Heart right ventricle (tissue), 16 donors: ENCODE data around the gene IPO4. TPM values are rescaled to one million over a fixed set of nuclear protein-coding genes. Genes with fewer than 3 reads are reported as not detected.

Experiments used
- ATAC-seq, 8 donors: fragments of 200-7000 bp; cut with Tn5 transposase; one replicate each; pipeline ENCODE4 v1.9.1; 2020; ENCODE audit warnings: mild to moderate bottlenecking in 8 of 8, moderate library complexity in 8 of 8, moderate number of reproducible peaks in 1 of 8
- DNase-seq, 2 donors: peaks; one replicate each; pipeline ENCODE4 v3.0.0-alpha.2; 2020
- H3K27ac ChIP-seq, 10 donors: fragments of 200-600 bp; sonication (generic) in 2 of 10; one replicate each; pipeline versions ENCODE4 v1.5.0 to v1.8.0; 2020 to 2022; ENCODE audit warnings: mild to moderate bottlenecking in 3 of 10
- H3K27me3 ChIP-seq, 7 donors: fragments of 200-600 bp; one replicate each; pipeline ENCODE4 v1.8.0; 2021 to 2022; ENCODE audit warnings: mild to moderate bottlenecking in 2 of 7
- H3K36me3 ChIP-seq, 9 donors: fragments of 200-600 bp; sonication (generic) in 1 of 9; one replicate each; pipeline versions ENCODE4 v1.5.0 to v1.8.0; 2020 to 2022; ENCODE audit warnings: mild to moderate bottlenecking in 2 of 9
- H3K4me1 ChIP-seq, 9 donors: fragments of 200-600 bp; sonication (generic) in 1 of 9; one replicate each; pipeline versions ENCODE4 v1.5.0 to v1.8.0; 2020 to 2022; ENCODE audit warnings: mild to moderate bottlenecking in 4 of 9
- H3K4me3 ChIP-seq, 10 donors: fragments of 200-600 bp; sonication (generic) in 2 of 10; one replicate each; pipeline versions ENCODE4 v1.5.0 to v1.8.0; 2020 to 2022; ENCODE audit warnings: mild to moderate bottlenecking in 7 of 10, moderate library complexity in 2 of 10
- H3K9me3 ChIP-seq, 11 donors: fragments of 200-600 bp in 10 of 11; sonication (generic) in 2 of 11; one replicate each; pipeline versions ENCODE4 v1.5.0 to v1.8.0; 2013 to 2022; ENCODE audit warnings: mild to moderate bottlenecking in 2 of 11, control low read depth in 1 of 11, moderate library complexity in 1 of 11
- CTCF ChIP-seq, 9 donors: fragments of 200-600 bp; sonication (generic) in 2 of 9; IDR thresholded peaks; one replicate each; pipeline versions ENCODE4 v1.5.0 to v1.8.0; 2021 to 2022; ENCODE audit warnings: antibody characterized with exemption in 9 of 9, mild to moderate bottlenecking in 5 of 9, moderate library complexity in 1 of 9
- WGBS, 2 donors: extraction: QIAGEN DNeasy Blood & Tissue Kit; methylation state at CpG; one replicate each; pipeline ENCODE4 v1.1.7; 2013; ENCODE audit warnings: inconsistent platforms in 1 of 2; 5-methylcytosine and 5-hydroxymethylcytosine counted together
- intact Hi-C, 10 donors: fragments of 100-400 bp; cut with DNase I; formaldehyde crosslinking; loops; one replicate each; pipeline versions ENCODE4 v1.11.1 to v1.14.2; 2022
- polyA plus RNA-seq, 2 donors: library from polyadenylated mRNA; stranded (reverse); fragments of 200-250 nt; gene quantifications; one replicate each; pipeline ENCODE4 v1.2.3, GENCODE V29; 2013
- total RNA-seq, 10 donors: library from RNA; stranded (reverse); fragmentation: NEBNext Ultra II Directional in 3 of 10; extraction: Animal tissue kit (Norgen Biotek cat#: 25700) in 3 of 10; gene quantifications; one replicate each; pipeline versions ENCODE4 v1.2.1 to v1.2.4, GENCODE V29; 2021 to 2023
- donor health status: Arrhythmogenic right ventricular cardiomyopathy.
- donor health status: ischemic (EF 13 %, LVEDD 7.1; RV severe dilation, severe dysfunction).
- donor health status: healthy with polysubstance abuse.
- donor health status: DM: no; HTN: yes; CAD: no.
- donor health status: DM: no; HTN: no; CAD: no.
- donor health status: ischemic (EF 25% LVEDD 6.9; RV normal size, moderate dysfunction).
- donor health status: ischemic (EF 25% LVEDD 5.7; RV mildly dilated, moderate dysfunction).
- donor health status: healthy.
- donor health status: DM: yes; HTN: yes; CAD: no.
- donor health status: Ischemic cardiomyopathy.
- donor health status: ischemic (EF 35%, LVEDD 5.7; RV mildly dilated, moderate dysfunction).
- donor health status: nonischemic (EF 11% LVEDD 7.7; RV severe dilation, severe dysfunction).
- donor health status: DM: yes; HTN: yes; CAD: no.
- donor health status: PGD.
- donor health status: ischemic (EF 29% LVEDD 5.4; RV normal size, mild dysfunction).
- donor health status: nonischemic (EF 23%, LVEDD 6.1; RV moderate dilation, normal function).

Gene IPO4
- total and polyA plus RNA-seq, 12 donors = 4.4 to 23.8 (median 12.6) TPM

- no peaks in the 10 kb centered on the region for H3K27me3 ChIP-seq
- TF ChIP-seq CTCF (IDR thresholded peaks at IDR 0.05) = no peak
- DNase-seq (no peak), ATAC-seq (peak in 1 of 8 donors; percentile 14)
- no peak overlapping the region for H3K27ac ChIP-seq
- intact Hi-C loops = no loop called here
- peaks cover 0 to 20% (median 11%) of the 10 kb centered on the region in 9 donors for H3K4me1 ChIP-seq
- 63 to 74% methylated on average over 20 of the region's 20 CpGs for WGBS, 2 donors
- no peaks in the 10 kb centered on the region for H3K9me3 ChIP-seq
- H3K4me3 ChIP-seq = peak overlapping the region in 1 of 10 donors; percentile 52
- peaks cover 0 to 87% (median 10%) of the 10 kb centered on the region in 9 donors for H3K36me3 ChIP-seq
Measured at GRCh38 chr14:24172871-24173281, 15.7 kb downstream of the IPO4 start.

GRCh38 chr14:24172261-24172860 lies 16.3 kb downstream of the IPO4 start:
- H3K4me3 ChIP-seq = peak overlapping the region in 7 of 10 donors; percentile 24 to 52 (median 40)
- peak overlapping the region in 1 of 10 donors; percentile 36 for H3K27ac ChIP-seq

GRCh38 chr14:24171422-24172260 lies 17.0 kb downstream of the IPO4 start, which contains the start of gene REC8:
REC8 (plus strand) TSS chr14:24172080; CDS start chr14:24172553, 473 bp downstream.
- ATAC-seq (peak; percentile 45 to 81 (median 70)), DNase-seq (peak; percentile 65 to 74)
- H3K4me1 ChIP-seq = peaks cover 0 to 26% (median 11%) of the 10 kb centered on the region in 9 donors
- TF ChIP-seq CTCF (IDR thresholded peaks at IDR 0.05) = no peak
- intact Hi-C loops = no loop called here
- H3K9me3 ChIP-seq = no peaks in the 10 kb centered on the region
- peak within 1 kb of the TSS in 9 of 10 donors; percentile 1 to 52 (median 39) for H3K4me3 ChIP-seq
- WGBS, 2 donors = 14 to 26% methylated on average over 63 of the region's 63 CpGs
- H3K27me3 ChIP-seq = no peaks in the 10 kb centered on the region
- H3K36me3 ChIP-seq = peaks cover 0 to 87% (median 11%) of the 10 kb centered on the region in 9 donors
- peak within 1 kb of the TSS in 1 of 10 donors; percentile 36 for H3K27ac ChIP-seq

More at GRCh38 chr14:24172261-24172860, 16.3 kb downstream of the IPO4 start:
- WGBS, 2 donors = 31 to 44% methylated on average over 30 of the region's 30 CpGs
- peaks cover 0 to 20% (median 11%) of the 10 kb centered on the region in 9 donors for H3K4me1 ChIP-seq
- H3K36me3 ChIP-seq = peaks cover 0 to 87% (median 14%) of the 10 kb centered on the region in 9 donors
- DNase-seq = no peak
- TF ChIP-seq CTCF (IDR thresholded peaks at IDR 0.05) = no peak
- ATAC-seq = no peak
- H3K9me3 ChIP-seq = no peaks in the 10 kb centered on the region
- no peaks in the 10 kb centered on the region for H3K27me3 ChIP-seq
- intact Hi-C loops = no loop called here

- Histone ChIP-seq H3K9me3 (no peaks in the 10 kb centered on the region), H3K27ac (peak overlapping the region in 1 of 10 donors; percentile 67), H3K36me3 (peaks cover 10 to 88% (median 48%) of the 10 kb centered on the region in 9 donors), H3K4me1 (peaks cover 4 to 63% (median 24%) of the 10 kb centered on the region in 9 donors), H3K27me3 (no peaks in the 10 kb centered on the region), H3K4me3 (no peak overlapping the region)
- intact Hi-C loops = no loop called here
- WGBS, 2 donors = 86 to 88% methylated on average over 3 of the region's 3 CpGs
- no peak for ATAC-seq
- DNase-seq = no peak
- TF ChIP-seq CTCF (IDR thresholded peaks at IDR 0.05) = no peak
Measured at GRCh38 chr14:24167469-24168114, 21.0 kb downstream of the IPO4 start.
